Psoas muscle (tissue), 8 donors: Measurements from ENCODE around the gene MS4A4E. TPM values are rescaled to one million over a fixed set of nuclear protein-coding genes. Genes with fewer than 3 reads are reported as not detected.

Experiments used
- ATAC-seq, 4 donors: fragments of 200-7000 bp; cut with Tn5 transposase; one replicate each; pipeline ENCODE4 v1.9.1; 2020; ENCODE audit warnings: moderate library complexity in 3 of 4, mild to moderate bottlenecking in 2 of 4
- DNase-seq, 2 donors: peaks; one replicate each; pipeline ENCODE4 v3.0.0-alpha.2; 2020
- H3K27ac ChIP-seq: fragments of 200-600 bp; one replicate; pipeline ENCODE4 v1.8.0; 2022
- H3K27me3 ChIP-seq, 3 donors: fragments of 200-600 bp in 1 of 3; one replicate each; pipeline versions ENCODE4 v1.6.1 to v1.8.0; 2013 to 2022; ENCODE audit warnings: low read length in 2 of 3, mild to moderate bottlenecking in 2 of 3, moderate library complexity in 1 of 3; ENCODE audit not compliant: insufficient read depth in 3 of 3
- H3K36me3 ChIP-seq, 2 donors: fragments of 200-600 bp in 1 of 2; one replicate each; pipeline versions ENCODE4 v1.6.1 to v1.8.0; 2013 to 2022; ENCODE audit warnings: low read depth in 1 of 2, mild to moderate bottlenecking in 1 of 2, moderate library complexity in 1 of 2; ENCODE audit not compliant: insufficient read depth in 1 of 2
- H3K4me1 ChIP-seq: fragments of 200-600 bp; one replicate; pipeline ENCODE4 v1.8.0; 2022
- H3K4me3 ChIP-seq: fragments of 200-600 bp; one replicate; pipeline ENCODE4 v1.8.0; 2022; ENCODE audit warnings: mild to moderate bottlenecking
- H3K9me3 ChIP-seq: fragments of 200-600 bp; one replicate; pipeline ENCODE4 v1.8.0; 2022
- WGBS, 3 donors: extraction: QIAGEN DNeasy Blood & Tissue Kit; methylation state at CpG; one replicate each; pipeline versions ENCODE4 v1.1.6 to v1.1.7; 2013; 5-methylcytosine and 5-hydroxymethylcytosine counted together
- intact Hi-C, 2 donors: fragments of 100-400 bp; cut with DNase I; formaldehyde crosslinking; loops; one replicate each; pipeline versions ENCODE4 v1.11.0 to v1.14.2; 2022
- polyA plus RNA-seq, 3 donors: library from polyadenylated mRNA; stranded (reverse); fragments of 200-250 nt; gene quantifications; one replicate each; pipeline ENCODE4 v1.2.3, GENCODE V29; 2013
- total RNA-seq, 4 donors: library from RNA; stranded (reverse); fragmentation: NEBNext Ultra II Directional in 2 of 4; extraction: Animal tissue kit (Norgen Biotek cat#: 25700) in 2 of 4; gene quantifications; one replicate each; pipeline versions ENCODE4 v1.2.1 to v1.2.4, GENCODE V29; 2021 to 2023
- TF ChIP-seq, protein P1 (sequence below): fragments of 200-600 bp; IDR thresholded peaks from one replicate; pipeline ENCODE4 v1.8.0; 2022; ENCODE audit warnings: antibody characterized with exemption
- donor health status: healthy with polysubstance abuse.
- donor health status: DM: no; HTN: no; CAD: no; lungs with moderate emphysema.
- donor health status: Bipolar disorder and iron deficiency.
- donor health status: healthy.
- donor health status: DM: yes; HTN: yes; CAD: no.
- donor health status: DM: no; HTN: no; CAD: no.
- donor health status: DM: no; HTN: no; CAD: no.
- donor health status: DM: yes; HTN: yes; CAD: no.

MS4A4E gene
- total and polyA plus RNA-seq, 7 donors = 0.05 to 1.6 (median 0.47) TPM

DNA sequence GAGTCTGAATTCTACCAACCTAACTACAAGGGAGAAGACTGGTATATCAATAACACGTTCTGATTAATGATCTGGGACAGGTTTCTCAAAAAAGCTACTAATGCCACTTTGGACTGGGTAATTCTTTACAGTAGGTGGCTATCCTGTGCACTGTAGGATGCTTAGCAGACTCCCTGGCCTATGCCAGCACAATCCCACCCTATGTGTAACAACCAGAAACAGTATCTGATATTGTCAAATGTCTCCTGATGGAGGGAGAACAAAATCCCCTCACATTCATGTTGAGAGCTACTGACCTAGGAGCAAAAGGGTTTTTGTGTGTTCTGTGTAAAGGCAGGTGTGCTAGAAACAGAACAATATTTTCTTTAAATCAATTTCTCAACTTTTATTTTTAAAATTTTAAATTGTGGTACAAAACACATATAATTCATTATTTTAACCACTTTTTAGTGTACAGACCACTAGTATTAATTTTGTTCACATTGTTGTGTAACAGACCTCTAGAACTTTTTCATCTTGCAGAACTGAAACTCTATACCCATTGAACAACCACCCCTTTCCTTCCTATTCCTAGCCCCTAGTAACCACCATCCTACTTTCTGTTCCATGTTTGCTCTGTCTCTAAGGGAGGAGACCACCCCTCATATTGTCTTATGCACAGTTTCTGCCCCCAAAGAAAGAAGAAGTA, 58.0 kb downstream of the MS4A4E start:
- Histone ChIP-seq H3K27ac (no peak overlapping the region), H3K9me3 (no peaks in the 10 kb centered on the region), H3K4me1 (no peaks in the 10 kb centered on the region), H3K36me3 (no peaks in the 10 kb centered on the region), H3K4me3 (no peak overlapping the region), H3K27me3 (no peaks in the 10 kb centered on the region)
- TF ChIP-seq, protein P1, sequence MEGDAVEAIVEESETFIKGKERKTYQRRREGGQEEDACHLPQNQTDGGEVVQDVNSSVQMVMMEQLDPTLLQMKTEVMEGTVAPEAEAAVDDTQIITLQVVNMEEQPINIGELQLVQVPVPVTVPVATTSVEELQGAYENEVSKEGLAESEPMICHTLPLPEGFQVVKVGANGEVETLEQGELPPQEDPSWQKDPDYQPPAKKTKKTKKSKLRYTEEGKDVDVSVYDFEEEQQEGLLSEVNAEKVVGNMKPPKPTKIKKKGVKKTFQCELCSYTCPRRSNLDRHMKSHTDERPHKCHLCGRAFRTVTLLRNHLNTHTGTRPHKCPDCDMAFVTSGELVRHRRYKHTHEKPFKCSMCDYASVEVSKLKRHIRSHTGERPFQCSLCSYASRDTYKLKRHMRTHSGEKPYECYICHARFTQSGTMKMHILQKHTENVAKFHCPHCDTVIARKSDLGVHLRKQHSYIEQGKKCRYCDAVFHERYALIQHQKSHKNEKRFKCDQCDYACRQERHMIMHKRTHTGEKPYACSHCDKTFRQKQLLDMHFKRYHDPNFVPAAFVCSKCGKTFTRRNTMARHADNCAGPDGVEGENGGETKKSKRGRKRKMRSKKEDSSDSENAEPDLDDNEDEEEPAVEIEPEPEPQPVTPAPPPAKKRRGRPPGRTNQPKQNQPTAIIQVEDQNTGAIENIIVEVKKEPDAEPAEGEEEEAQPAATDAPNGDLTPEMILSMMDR = no peak
- intact Hi-C loops = no loop called here
- ATAC-seq (no peak), DNase-seq (no peak)
- 48 to 52% (median 50%) methylated on average over 1 of the region's 1 CpG for WGBS, 3 donors

GRCh38 chr11:60183591-60184205, 59.2 kb downstream of the MS4A4E start:
- H3K27me3 ChIP-seq = no peaks in the 10 kb centered on the region
- H3K9me3 ChIP-seq = no peaks in the 10 kb centered on the region
- H3K36me3 ChIP-seq = no peaks in the 10 kb centered on the region
- intact Hi-C loops = no loop called here
- 46 to 61% (median 53%) methylated on average over 2 of the region's 2 CpGs for WGBS, 3 donors
- TF ChIP-seq, protein P1 = no peak
- no peak overlapping the region for H3K4me3 ChIP-seq
- peak overlapping the region; percentile 23 for H3K27ac ChIP-seq
- H3K4me1 ChIP-seq = no peaks in the 10 kb centered on the region
- ATAC-seq (no peak), DNase-seq (no peak)

DNA sequence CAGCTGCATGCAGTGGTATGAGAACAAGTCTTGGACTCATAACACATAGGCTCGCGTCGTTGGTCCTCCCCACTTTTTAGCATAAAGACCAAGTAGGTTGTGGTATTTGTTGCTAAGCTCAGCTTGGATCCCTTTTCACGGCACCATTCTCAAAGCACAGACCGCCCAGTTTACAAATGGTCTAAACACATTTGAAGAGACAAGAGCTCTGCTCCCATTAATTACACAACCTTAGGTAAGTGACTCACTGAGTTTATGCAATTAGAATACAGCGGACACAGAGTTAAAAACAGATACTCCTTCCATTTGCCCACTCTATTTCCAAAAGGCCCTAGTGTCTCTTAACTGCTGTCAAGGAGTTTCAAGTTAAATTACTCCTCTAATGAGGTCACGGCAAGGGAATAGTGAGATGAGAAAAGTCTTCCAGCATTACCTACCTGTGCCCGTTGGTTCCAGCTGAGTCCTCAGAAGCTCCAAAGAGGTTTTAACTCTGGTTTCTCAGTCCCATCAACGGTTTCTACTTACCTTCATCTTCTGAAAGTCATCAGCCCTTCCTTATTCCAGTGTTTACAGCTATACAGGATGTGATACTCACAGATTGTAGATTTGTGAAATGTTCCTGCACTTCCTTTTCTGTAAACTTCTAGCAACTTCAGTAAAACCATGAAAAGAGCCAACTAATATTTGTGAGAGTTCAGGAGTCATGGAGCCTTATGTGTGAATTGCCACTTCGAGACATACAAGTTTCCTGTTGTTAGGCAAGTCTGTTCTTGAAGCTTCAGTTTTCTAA, 60.2 kb downstream of the MS4A4E start, which contains the start of gene MS4A6A:
Gene MS4A6A, minus strand, starts transcription at position 543 of the 790 bp plus-strand sequence. CDS start 1,356 bp downstream, outside the sequence.
- no peak for DNase-seq
- Histone ChIP-seq H3K4me3 (peak within 1 kb of the TSS; percentile 42), H3K27ac (no peak within 1 kb of the TSS), H3K4me1 (no peaks in the 10 kb centered on the region), H3K27me3 (no peaks in the 10 kb centered on the region), H3K9me3 (no peaks in the 10 kb centered on the region), H3K36me3 (no peaks in the 10 kb centered on the region)
- WGBS, 3 donors = 60 to 72% (median 63%) methylated on average over 10 of the region's 10 CpGs
- intact Hi-C loops = no loop called here
- TF ChIP-seq, protein P1 = no peak
- no peak for ATAC-seq

DNA sequence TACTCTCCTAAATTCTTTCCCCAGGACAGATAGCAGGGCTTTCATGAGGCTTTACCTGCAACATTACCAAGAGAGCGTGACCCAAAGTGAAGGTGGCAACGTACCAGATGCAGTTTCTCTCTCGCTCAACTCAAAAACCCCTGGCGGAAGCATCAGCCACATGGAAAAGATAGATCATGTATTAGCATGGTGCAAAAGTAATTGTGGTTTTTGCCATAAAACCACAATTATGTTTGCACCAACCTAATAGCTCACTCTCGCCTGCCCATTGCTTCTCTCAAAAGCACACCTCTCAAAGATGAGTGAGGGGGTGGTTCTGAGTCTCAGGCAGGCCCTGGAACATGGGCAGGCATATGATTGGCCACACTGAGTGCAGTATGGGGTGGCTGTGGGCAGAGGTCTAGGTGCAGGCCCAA, 67.1 kb downstream of the MS4A4E start:
- 81 to 91% (median 81%) methylated on average over 5 of the region's 5 CpGs for WGBS, 3 donors
- H3K36me3 ChIP-seq = no peaks in the 10 kb centered on the region
- TF ChIP-seq, protein P1 = no peak
- no peaks in the 10 kb centered on the region for H3K9me3 ChIP-seq
- no peaks in the 10 kb centered on the region for H3K4me1 ChIP-seq
- H3K27me3 ChIP-seq = no peaks in the 10 kb centered on the region
- ATAC-seq = no peak
- no peak for DNase-seq
- no peak overlapping the region for H3K27ac ChIP-seq
- intact Hi-C loops = no loop called here
- no peak overlapping the region for H3K4me3 ChIP-seq
